Subcutaneous abdominal adipose tissue (tissue), 5 donors: ENCODE results near the gene FAM171A1.
A peak's percentile ranks its signal among the peaks of the same experiment; 100 is the strongest.

Source experiments
- H3K27ac ChIP-seq: one replicate; pipeline ENCODE4 v1.7.0; 2013; ENCODE audit warnings: low read depth, mild to moderate bottlenecking, inconsistent platforms, low read length, moderate library complexity
- H3K27me3 ChIP-seq, 5 donors: one replicate each; pipeline ENCODE4 v1.7.0; 2013; ENCODE audit warnings: low read length in 5 of 5, inconsistent platforms in 1 of 5; ENCODE audit not compliant: control insufficient read depth in 5 of 5, insufficient read depth in 4 of 5
- H3K36me3 ChIP-seq, 5 donors: one replicate each; pipeline ENCODE4 v1.7.0; 2013; ENCODE audit warnings: low read length in 5 of 5; ENCODE audit not compliant: control insufficient read depth in 5 of 5, insufficient read depth in 5 of 5
- H3K4me1 ChIP-seq, 5 donors: one replicate each; pipeline ENCODE4 v1.7.0; 2013; ENCODE audit warnings: low read length in 5 of 5, mild to moderate bottlenecking in 3 of 5, moderate library complexity in 1 of 5; ENCODE audit not compliant: control insufficient read depth in 5 of 5, insufficient read depth in 5 of 5
- H3K4me3 ChIP-seq, 5 donors: one replicate each; pipeline ENCODE4 v1.7.0; 2013; ENCODE audit warnings: low read length in 5 of 5, low read depth in 1 of 5
- H3K9ac ChIP-seq, 5 donors: one replicate each; pipeline ENCODE4 v1.7.0; 2013; ENCODE audit warnings: low read length in 5 of 5, mild to moderate bottlenecking in 4 of 5, moderate library complexity in 3 of 5
- H3K9me3 ChIP-seq, 5 donors: one replicate each; pipeline ENCODE4 v1.7.0; 2013; ENCODE audit warnings: low read length in 5 of 5; ENCODE audit not compliant: control insufficient read depth in 5 of 5
- donor health status: healthy.
- donor health status: healthy.
- donor health status: healthy.
- donor health status: healthy.
- donor health status: healthy.

FAM171A1 gene

DNA sequence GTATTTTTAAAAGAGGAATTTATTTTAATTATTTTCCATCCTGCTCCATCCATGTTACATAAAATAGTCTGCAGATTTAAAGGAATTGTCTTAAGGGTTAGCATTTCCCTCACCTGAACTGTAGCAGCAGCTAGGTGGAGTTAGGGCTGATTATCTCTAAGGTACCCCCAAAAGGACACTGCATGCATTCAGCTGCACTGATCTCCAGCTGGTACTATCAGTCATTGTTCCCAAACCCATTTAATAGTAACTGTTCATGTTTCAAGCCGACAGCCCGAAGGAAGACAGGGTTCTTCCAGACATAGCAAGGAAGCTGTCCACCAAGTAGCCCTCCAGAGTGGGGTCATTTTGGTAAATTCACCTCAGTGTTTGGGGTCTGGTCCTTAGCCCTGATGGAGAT lies 48.7 kb downstream of the FAM171A1 start:
- H3K4me3 ChIP-seq, result no peak overlapping the region
- H3K27ac ChIP-seq, result no peak overlapping the region
- no peaks in the 10 kb centered on the region for H3K27me3 ChIP-seq
- H3K4me1 ChIP-seq, result peaks cover 0 to 16% (median 11%) of the 10 kb centered on the region in 5 donors
- peaks cover 0 to 2% (median 0%) of the 10 kb centered on the region in 5 donors for H3K9me3 ChIP-seq
- H3K36me3 ChIP-seq, result no peaks in the 10 kb centered on the region
- no peak overlapping the region for H3K9ac ChIP-seq

DNA sequence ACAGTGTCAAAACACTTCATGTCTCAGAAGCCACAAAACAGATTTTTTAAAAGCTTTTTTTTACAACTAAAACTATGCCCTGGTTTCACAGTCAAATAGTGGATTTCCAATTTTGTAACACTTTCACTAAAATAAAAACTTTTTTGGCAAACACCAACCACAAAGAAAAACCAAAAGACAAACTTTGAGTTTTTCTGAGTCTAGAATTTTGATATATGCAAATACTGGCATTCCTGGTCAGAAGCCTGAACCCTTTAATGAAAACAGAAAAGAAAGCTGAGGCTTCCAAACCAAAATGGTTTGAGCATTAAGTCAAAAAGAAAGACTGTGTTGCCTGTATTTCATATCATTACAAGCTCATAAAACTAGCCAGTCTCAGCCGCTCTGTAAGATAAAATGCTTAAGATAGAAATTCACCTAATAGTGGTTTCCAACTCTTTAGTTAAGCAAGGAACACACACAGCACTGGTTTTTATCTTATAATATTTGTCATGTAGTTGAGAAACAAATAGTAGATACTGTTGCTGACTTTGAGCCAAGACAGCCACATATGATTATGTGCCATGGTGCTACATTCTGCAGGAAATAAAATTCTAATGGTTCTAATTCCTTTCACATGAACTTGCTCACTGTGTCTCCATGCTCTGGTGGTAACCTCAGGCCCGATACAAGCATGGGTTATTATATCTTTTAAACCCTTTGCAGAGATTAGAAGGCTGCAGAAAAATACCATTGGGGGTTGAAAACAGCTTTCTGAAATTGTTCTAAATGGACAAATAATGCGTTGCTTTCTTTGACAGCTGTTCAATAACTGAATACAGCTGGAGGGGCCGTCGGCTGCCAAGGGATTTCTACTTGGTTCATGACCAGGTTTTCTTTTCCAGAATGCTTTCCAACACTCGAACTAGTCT lies 49.4 kb downstream of the FAM171A1 start:
- no peaks in the 10 kb centered on the region for H3K27me3 ChIP-seq
- H3K36me3 ChIP-seq, result no peaks in the 10 kb centered on the region
- peaks cover 0 to 2% (median 0%) of the 10 kb centered on the region in 5 donors for H3K9me3 ChIP-seq
- no peak overlapping the region for H3K9ac ChIP-seq
- no peak overlapping the region for H3K4me3 ChIP-seq
- peaks cover 0 to 16% (median 11%) of the 10 kb centered on the region in 5 donors for H3K4me1 ChIP-seq
- no peak overlapping the region for H3K27ac ChIP-seq

DNA sequence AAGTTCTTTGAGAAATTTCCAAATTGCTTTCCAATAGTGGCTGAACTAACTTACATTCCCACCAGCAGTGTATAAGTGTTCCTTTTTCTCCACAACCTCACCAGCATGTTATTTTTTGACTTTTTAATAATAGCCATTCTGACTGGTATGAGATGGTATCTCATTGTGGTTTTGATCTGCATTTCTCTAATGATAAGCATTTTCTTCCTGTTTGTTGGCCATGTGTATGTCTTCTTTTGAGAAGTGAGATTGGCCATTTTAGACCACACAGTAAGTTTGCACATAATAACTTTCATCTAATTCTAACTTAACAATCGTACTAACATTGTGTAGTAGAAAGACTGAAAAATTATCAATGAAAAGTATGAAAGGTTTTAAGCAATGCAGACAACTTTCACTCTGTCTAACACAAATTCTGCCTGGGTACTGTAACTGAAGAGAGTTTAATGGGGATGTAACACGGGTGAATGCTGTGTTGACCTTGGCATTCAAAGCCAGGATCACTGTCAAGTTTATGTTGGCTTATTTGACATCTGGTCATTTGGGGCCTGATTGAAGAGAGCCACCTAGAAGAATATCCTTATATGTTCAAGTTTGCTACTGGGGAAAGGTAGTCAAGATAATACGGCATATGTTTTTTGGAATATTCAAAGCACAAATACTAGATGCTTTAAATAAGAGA lies 50.4 kb downstream of the FAM171A1 start:
- no peaks in the 10 kb centered on the region for H3K27me3 ChIP-seq
- peaks cover 0 to 16% (median 8%) of the 10 kb centered on the region in 5 donors for H3K4me1 ChIP-seq
- no peak overlapping the region for H3K4me3 ChIP-seq
- no peaks in the 10 kb centered on the region for H3K36me3 ChIP-seq
- H3K9ac ChIP-seq, result no peak overlapping the region
- no peak overlapping the region for H3K27ac ChIP-seq
- peaks cover 0 to 2% (median 0%) of the 10 kb centered on the region in 5 donors for H3K9me3 ChIP-seq

DNA sequence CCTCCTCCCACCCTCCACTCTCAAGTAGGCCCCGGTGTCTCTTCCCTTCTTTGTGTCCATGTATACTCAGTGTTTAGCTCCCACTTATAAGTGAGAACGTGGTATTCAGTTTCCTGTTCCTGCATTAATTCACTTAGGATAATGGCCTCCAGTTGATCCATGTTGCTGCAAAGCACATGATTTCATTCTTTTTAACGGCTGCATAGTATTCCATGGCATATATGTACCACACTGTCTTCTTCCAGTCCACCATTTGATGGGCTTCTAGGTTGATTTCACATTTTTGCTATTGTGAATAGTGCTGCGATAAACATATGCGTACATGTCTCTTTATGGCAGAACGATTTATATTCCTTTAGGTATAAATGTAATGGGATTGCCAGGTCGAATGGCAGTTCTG lies 51.0 kb downstream of the FAM171A1 start:
- no peaks in the 10 kb centered on the region for H3K36me3 ChIP-seq
- H3K9ac ChIP-seq, result no peak overlapping the region
- H3K9me3 ChIP-seq, result peaks cover 0 to 2% (median 0%) of the 10 kb centered on the region in 5 donors
- no peaks in the 10 kb centered on the region for H3K27me3 ChIP-seq
- peaks cover 0 to 16% (median 8%) of the 10 kb centered on the region in 5 donors for H3K4me1 ChIP-seq
- no peak overlapping the region for H3K4me3 ChIP-seq
- H3K27ac ChIP-seq, result no peak overlapping the region

DNA sequence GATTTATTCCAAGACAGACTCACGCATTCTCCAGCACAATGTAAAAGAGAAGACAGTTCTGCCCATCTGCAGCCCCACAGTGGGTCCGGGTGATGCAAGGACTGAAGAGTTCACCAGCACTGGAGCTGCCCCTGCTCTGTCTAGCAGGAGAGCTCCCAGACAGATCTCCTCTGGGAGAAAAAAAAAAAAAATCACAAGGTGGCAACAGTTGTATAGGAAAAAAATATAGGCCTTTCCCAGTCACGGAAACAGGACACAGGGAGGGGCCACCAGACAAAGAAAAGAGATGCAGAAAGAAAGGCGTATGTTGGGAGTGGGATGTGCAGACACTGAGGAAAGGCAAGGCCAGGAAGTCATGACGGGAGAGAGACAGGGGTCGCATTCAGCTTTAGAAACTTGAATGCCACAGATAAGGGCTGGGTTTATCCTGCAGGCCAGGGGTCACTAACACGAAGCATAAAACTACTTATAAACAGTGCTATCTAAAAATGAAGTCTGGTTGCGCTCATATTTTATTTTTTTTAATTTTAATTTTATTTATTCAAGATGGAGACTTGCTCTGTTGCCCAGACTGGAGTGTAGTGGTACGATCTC lies 54.1 kb downstream of the FAM171A1 start:
- peaks cover 0 to 20% (median 16%) of the 10 kb centered on the region in 5 donors for H3K4me1 ChIP-seq
- H3K9me3 ChIP-seq, result peaks cover 0 to 2% (median 0%) of the 10 kb centered on the region in 5 donors
- no peaks in the 10 kb centered on the region for H3K36me3 ChIP-seq
- H3K4me3 ChIP-seq, result no peak overlapping the region
- no peak overlapping the region for H3K27ac ChIP-seq
- H3K27me3 ChIP-seq, result no peaks in the 10 kb centered on the region
- H3K9ac ChIP-seq, result no peak overlapping the region

DNA sequence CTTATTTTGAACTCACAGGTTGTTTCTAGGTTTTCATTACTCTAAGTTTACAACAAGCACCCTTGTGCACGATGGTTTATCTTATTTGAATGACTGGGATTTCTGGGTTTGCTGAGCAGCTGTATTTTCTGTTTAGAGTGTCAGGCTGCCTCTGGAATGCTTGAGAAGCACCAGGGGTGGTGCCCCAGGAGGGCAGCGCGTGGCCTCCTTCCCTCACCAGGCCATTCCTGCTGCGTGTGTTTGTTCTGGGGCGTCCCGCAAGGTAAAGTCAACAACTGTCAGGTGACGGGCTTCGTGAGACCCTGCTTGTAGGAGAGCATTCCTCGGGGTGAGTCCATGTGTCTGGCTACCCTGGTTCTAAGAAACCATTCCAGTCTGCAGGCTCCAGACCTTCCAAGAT lies 54.9 kb downstream of the FAM171A1 start:
- no peak overlapping the region for H3K4me3 ChIP-seq

DNA sequence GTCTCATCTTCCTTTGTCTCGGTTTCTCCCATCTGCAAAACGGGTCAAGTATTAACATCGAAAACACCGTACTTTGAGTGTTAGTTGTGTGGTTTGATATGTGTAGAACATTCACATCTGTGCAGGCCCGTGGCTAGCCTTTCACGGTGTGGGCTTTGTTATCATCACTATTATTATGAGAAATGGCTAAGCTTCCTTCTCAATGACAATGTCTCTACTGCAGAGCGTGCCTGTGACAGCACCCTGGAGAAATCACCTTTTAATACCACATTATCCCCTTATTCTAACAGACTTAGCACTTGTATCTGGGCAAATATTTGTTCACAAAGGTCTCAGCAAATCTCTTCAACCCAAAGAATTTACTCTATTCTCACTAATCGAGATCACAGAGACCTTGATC lies 55.8 kb downstream of the FAM171A1 start:
- H3K4me1 ChIP-seq, result peaks cover 0 to 16% (median 12%) of the 10 kb centered on the region in 5 donors
- H3K4me3 ChIP-seq, result no peak overlapping the region
- peaks cover 0 to 2% (median 0%) of the 10 kb centered on the region in 5 donors for H3K9me3 ChIP-seq
- no peaks in the 10 kb centered on the region for H3K27me3 ChIP-seq
- H3K36me3 ChIP-seq, result no peaks in the 10 kb centered on the region
- no peak overlapping the region for H3K27ac ChIP-seq
- no peak overlapping the region for H3K9ac ChIP-seq

More for the DNA sequence above, 54.9 kb downstream of the FAM171A1 start:
- no peaks in the 10 kb centered on the region for H3K27me3 ChIP-seq
- peaks cover 0 to 2% (median 0%) of the 10 kb centered on the region in 5 donors for H3K9me3 ChIP-seq
- H3K36me3 ChIP-seq, result no peaks in the 10 kb centered on the region
- H3K9ac ChIP-seq, result no peak overlapping the region
- H3K27ac ChIP-seq, result no peak overlapping the region
- peaks cover 0 to 16% (median 13%) of the 10 kb centered on the region in 5 donors for H3K4me1 ChIP-seq

DNA sequence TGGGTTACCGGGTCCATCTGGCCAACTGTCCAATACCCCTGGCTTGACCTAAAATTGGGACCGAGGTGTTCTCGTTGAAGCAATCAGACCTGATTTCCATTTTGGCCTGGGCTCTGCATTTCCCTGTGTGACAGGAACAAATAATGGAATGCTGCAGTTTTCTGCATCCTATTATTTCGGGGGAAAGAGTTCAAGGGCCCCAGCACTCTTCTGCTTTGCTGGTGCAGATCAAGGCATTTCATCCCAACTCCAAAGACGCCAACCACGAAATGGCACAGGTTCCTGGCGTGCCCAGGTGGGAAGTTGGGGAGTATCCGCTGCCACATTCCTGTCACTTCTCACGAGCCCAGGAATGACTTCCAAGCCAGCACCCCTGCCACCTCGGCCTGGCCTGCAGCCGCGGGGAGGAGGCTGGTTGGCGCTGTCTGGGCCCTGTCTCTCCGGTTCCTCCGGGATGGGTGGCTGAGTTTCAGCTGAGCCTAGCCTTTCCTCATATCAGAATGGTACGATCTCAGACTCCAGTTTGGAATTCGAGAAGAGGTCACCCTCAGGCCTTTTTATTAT lies 56.5 kb downstream of the FAM171A1 start:
- no peak overlapping the region for H3K9ac ChIP-seq
- H3K9me3 ChIP-seq, result no peaks in the 10 kb centered on the region
- H3K27me3 ChIP-seq, result no peaks in the 10 kb centered on the region
- H3K4me1 ChIP-seq, result peaks cover 0 to 16% (median 12%) of the 10 kb centered on the region in 5 donors
- H3K36me3 ChIP-seq, result no peaks in the 10 kb centered on the region
- H3K4me3 ChIP-seq, result no peak overlapping the region
- H3K27ac ChIP-seq, result no peak overlapping the region

DNA sequence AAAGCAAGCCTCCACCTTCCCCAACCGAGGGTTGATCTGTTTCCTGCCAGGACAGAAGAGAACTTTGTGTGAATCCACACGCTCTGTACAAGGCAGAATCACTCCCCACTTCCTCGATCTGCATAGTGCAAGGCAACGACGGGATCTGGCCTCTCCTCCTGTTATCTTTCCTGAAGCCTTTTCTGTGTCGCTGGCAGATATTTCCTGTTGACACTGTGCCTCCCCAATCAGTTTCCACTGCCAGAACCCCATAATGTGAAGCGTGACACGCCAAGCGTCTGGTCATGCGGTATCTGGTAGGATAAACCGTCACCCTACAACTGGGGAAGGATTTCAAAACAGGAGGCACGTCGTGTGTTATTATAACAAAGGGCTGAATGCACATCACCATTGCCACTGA lies 57.2 kb downstream of the FAM171A1 start:
- peaks cover 0 to 16% (median 12%) of the 10 kb centered on the region in 5 donors for H3K4me1 ChIP-seq
- peak overlapping the region in 2 of 5 donors; percentile 6 to 34 for H3K4me3 ChIP-seq

More for the DNA sequence above, 57.2 kb downstream of the FAM171A1 start:
- Histone ChIP-seq H3K27ac (no peak overlapping the region), H3K36me3 (no peaks in the 10 kb centered on the region), H3K27me3 (no peaks in the 10 kb centered on the region), H3K9ac (peak overlapping the region in 1 of 5 donors; percentile 0), H3K9me3 (no peaks in the 10 kb centered on the region)
